HT1080 (cell line): ENCODE measurements around the gene BCAS4. TPM values are rescaled to one million over a fixed set of nuclear protein-coding genes. Genes with fewer than 3 reads are reported as not detected.
A peak's percentile ranks its signal among the peaks of the same experiment; 100 is the strongest.

ENCODE experiments used
- DNase-seq: peaks from one replicate; pipeline ENCODE4 v3.0.0-alpha.2; 2015; ENCODE audit warnings: low read depth
- small RNA-seq: library from RNA; depleted of rRNA; stranded (forward); fragments of <200 nt; gene quantifications from one replicate; pipeline ENCODE3, GENCODE V24; 2014
- total RNA-seq: library from RNA; depleted of rRNA; stranded (reverse); fragments of >200 nt; shearing (Covaris generic); gene quantifications from 2 replicates; pipeline ENCODE4 v1.2.3, GENCODE V29; 2014; rRNA removed

BCAS4 gene
- total RNA-seq, 1 experiment from 2014 or later: 24.6 TPM

- no peak for DNase-seq
Measured at GRCh38 chr20:50904067-50904570, 109.3 kb downstream of the BCAS4 start.

- DNase-seq: no peak
Measured at GRCh38 chr20:50909413-50909812, 114.6 kb downstream of the BCAS4 start.

- no peak for DNase-seq
Measured at GRCh38 chr20:50911030-50911429, 116.2 kb downstream of the BCAS4 start.

- no peak for DNase-seq
Measured at GRCh38 chr20:50911716-50912115, 116.9 kb downstream of the BCAS4 start.

DNA sequence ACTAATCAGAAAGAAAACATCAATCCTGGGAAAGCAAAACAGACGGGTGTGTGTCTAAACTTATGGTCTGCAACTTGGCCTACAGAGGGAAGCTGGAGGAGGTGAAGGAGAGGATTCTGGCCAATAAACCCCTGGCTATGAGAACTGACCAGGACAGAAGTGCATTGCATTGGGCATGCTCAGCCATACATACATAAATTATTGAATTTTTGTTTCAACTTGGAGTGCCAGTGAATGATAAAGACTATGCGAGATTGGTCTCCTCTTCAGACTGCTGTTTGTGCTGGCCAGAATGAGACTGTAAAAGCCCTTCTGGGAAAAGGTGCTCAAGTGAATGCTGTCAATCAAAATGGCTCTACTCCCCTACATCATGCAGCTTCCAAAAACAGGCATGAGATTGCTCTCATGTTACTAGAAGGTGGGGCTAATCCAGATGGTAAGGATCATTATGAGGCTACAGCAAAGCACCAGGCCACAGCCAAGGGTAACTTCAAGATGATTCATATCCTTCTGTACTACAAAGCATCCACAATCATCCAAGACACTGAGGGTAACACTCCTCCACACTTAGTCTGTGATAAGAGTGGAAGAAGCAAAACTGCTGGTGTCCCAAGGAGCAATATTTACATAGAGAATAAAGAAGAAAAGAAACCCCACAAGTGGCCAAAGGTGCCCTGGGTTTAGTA is 119.0 kb downstream of the BCAS4 start:
- DNase-seq: peak; percentile 92

- DNase-seq: peak; percentile 38
Measured at GRCh38 chr20:50915424-50915823, 120.6 kb downstream of the BCAS4 start.

DNA sequence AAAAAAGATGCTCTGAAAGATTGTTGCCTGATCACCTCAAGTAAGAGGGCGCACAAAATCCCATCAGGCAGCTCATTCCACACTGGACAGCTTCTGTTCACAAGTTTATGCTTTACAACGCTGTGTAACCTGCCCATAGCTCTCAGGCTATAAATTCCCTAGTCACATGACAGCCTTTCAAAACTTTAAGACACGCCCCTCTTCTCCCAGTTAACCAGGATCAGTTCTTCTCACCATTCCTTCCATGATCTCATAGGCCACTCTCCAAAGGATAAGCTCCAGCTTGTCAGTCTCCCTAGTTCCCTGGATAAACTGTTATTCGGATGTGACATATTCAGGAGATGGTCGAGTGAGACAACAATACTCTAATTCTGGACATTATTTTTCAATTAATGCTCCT is 121.4 kb downstream of the BCAS4 start:
- peak; percentile 44 for DNase-seq

- no peak for DNase-seq
Measured at GRCh38 chr20:50916934-50917333, 122.1 kb downstream of the BCAS4 start.

DNA sequence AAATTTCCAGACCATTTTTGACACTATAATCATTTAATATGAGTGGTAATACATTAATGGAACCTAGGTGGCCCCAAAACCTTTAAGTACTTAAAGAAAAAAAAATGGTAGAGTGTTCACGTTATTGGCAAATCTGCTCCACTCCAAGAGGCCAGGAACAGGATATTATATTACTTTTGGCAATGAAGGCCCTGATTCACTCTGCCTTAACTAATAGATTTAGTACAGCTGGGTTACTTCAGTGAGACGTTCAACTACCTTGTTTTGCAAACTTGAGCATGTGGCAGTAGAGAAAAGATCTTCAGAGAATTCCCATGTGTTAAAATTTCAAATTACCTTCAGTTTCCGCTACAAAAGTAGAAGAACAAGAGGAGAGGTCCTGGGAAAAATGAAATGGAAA is 123.5 kb downstream of the BCAS4 start:
- DNase-seq: no peak

DNA sequence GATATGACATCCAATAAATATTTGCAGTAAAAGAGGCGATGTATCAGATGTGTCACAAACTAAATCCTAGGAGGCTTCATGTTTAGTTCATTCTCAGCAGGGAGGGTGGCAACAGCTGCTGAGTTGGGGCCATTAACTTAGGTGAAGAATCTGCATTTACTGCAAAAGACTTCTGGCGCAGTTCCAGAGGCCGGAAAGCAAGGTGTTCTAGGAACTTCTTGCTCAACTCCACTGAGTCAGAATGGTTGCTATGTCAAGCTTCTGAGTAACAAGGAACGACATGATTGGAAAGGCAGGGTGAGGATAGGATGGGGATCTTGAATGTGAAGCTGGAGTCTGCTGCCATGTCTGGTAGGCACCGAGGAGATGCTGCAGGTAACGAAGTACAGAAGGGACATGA is 124.7 kb downstream of the BCAS4 start:
- peak; percentile 50 for DNase-seq

- no peak for DNase-seq
Measured at GRCh38 chr20:50920997-50921396, 126.1 kb downstream of the BCAS4 start.

- no peak for DNase-seq
Measured at GRCh38 chr20:50921803-50922501, 127.1 kb downstream of the BCAS4 start.

- no peak for DNase-seq
Measured at GRCh38 chr20:50924261-50924920, 129.5 kb downstream of the BCAS4 start.

DNA sequence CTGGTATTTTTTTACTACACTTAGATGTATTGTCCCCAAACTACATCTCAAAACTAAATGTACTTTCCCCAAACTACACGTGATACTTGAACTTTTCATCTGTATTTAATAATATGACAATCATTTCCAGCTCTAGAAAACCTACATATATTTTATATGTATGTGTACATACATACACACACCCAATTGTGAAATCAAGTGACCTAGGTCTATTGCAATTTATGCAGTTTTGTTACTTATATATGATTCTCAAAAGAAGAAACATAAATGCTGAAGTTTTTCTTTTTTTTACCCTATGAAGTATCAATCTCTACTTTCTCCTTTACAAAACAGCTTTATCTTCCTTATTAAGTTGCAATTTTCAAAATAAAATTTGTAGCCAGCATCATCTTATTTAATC is 131.7 kb downstream of the BCAS4 start:
- DNase-seq: no peak

Small RNA genes within 50 kb of the gene (small RNA-seq; reads per million reads assigned to genes)
- not detected for gene TMSB4XP6

Other genes starting within 250 kb of the BCAS4 start
- gene RIPOR3, start 103.5 kb upstream of the BCAS4 start, total RNA-seq: not detected in 2 replicates
- 2.1 and 3.1 TPM in 2 replicates for gene PARD6B, start 63.5 kb upstream of the BCAS4 start, total RNA-seq
- gene ADNP, start 136.4 kb downstream of the BCAS4 start, total RNA-seq: 14.3 and 21.4 TPM in 2 replicates
- gene DPM1, start 163.5 kb downstream of the BCAS4 start, total RNA-seq: 146 TPM in 2 replicates
- 12.5 and 15.1 TPM in 2 replicates for gene MOCS3, start 163.8 kb downstream of the BCAS4 start, total RNA-seq
- gene KCNG1, start 228.0 kb downstream of the BCAS4 start, total RNA-seq: 56.9 and 65.0 TPM in 2 replicates